Stimulated activated CD8-positive, alpha-beta memory T cell treated with anti-CD3 and anti-CD28 coated beads, Interleukin-12 subunit alpha, Interleukin-12 subunit beta, amount 100 ng/mL, for 24 hours (primary cell): ENCODE measurements around the gene PRUNE1.

Experiments
- DNase-seq: peaks from one replicate; pipeline ENCODE4 v3.0.0-alpha.2; 2020; ENCODE audit errors: extremely low read depth

The PRUNE1 gene

DNA sequence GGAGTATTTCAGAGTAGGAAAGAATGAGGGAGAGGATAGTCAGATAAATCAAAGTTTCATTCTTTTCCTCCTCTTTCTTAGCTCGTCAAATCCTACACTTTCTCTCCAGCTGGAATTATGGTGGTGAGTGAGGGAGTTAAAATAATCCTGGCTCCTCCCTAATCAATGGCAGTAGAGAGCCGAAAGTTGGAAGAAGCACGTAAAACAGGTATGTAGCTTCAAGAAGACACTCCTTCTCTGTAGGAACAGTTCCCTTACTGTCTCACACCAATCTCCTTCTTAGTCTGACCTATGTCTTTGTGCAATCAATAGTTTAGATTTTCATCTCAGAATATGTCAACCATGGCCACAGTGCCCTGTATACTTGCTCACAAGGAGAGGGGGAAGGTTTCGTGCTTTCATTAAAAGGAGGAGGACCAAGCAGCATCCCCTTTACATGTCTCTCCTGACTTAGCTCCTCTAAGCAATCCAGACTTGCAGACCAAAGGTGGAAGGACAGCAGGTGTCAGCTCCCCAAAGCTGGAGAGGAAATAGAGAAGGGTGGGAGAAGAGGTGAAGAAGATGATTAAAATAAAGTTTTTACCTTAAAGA is 2.4 kb upstream of the PRUNE1 start:
- DNase-seq: no peak

DNA sequence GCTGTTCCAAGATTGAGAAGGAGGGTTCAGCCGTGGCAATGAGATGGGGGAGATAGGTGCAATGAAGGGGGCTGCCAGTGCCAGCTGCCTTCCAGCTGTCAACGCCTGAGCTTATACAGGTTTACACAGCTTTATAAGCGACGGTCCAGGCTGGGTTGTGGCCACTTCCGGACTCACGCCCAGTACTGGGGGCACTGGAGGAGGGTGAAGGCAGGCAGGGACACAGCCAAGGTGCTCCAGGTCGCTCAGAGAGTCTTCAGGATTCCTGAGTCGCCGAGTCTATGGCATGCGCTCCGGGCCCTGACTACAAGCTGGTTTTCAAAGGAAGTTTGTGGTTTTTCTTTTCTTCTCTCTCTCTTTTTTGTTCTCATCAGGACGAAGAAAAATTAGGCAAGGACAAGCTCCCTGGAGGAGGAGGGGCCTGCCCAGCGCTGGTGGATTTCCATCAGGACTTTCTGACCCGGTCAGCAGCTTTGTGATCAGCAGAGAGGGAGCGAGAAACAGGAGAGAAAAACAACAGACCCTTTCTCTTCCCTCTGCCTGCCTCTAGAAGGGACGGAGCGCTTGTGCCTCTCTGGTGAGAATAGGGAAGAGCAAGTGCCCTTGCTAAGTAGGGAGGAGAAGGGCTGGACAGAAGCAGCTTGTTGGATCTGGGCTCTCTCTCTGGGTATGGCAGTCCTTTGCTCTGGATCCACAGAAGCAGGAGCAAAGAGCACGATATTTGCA is 1.8 kb upstream of the PRUNE1 start, which contains the start of gene MINDY1:
MINDY1 (minus strand) TSS at position 576 of the 726 bp plus-strand sequence. CDS start 4,285 bp downstream, outside the sequence.
- no peak for DNase-seq

DNA sequence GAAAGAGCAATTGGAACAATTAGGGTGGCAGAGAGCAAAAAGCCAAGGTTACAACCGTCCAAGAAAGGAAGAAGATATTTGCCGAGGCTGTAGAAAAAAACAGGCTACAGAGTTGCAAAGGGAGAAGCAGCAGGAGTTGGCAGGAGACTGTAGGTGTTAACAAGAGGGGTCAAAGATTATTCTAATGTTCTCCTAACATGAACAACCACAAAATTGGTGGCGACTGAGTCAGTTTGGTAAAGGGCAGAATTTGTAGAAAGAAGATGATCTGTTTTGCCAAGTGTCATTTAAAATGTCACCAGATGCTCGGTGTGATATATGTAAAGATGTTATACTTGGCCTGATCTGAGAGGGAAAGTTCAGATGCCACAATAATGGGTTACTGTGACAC is 401 bp upstream of the PRUNE1 start:
- DNase-seq: no peak

DNA sequence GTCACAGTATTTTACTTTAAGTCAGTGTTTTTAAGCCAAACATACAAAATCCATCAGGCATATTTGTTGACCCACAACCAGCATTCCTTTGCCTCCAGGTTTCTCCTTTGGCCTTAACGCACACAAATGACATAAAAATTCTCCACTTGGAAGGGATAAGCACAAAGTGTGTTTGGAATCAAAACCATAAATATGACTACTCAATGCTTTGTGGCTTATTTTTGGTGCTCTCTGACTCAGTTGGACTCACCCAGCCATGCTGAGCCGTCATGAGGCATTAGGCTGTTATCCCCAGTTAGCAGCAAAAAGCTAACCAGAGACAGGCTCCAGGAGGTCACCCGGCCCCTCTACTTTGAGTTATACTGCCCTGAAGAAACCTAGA is 948 bp downstream of the PRUNE1 start:
- no peak for DNase-seq

DNA sequence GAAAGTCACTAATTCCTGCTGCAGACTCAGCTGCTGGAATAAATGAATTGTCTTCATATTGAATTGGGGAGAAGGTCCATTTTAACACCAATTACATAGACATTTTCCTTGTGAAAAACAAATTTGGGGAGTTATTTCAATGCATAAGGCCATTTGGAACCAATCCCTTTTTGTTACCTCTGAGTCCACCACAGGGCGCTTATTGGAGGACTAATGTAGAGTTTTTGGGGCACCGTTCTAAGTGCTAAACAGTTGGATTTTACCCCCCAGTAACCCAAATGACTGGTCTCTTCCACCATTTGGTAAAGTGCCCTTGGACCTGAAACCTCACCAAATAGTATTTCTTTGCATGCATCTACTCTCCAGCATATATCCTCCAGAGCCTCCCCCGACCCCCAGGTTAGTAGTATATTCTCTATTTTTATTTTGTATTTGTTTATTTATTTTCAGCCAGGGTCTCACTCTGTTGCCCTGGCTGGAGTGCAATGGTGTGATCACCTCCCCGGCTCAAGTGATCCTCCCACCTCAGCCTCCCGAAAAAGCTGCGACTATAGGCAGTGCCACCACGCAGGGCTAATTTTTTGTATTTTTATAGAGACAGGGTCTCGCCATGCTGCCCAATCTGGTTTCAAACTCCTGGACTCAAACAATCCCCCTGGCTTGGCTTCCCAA is 1.6 kb downstream of the PRUNE1 start:
- no peak for DNase-seq

DNA sequence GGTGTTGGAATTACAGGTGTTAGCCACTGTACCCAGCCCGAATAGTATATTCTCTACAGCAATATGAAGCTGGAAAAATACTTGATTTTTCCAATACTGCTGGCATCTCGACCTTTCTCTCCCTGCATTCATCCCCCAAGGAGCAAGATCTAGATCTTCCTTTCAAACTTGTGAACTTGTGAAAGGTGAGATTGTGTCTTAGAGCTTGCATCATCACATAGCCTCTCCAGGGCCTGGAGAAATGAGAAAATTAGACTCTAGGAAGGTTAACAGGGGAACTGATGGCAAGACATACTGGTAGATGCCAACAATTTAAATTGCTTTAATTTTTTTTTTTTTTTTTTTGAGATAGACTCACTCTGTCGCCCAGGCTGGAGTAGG is 2.1 kb downstream of the PRUNE1 start:
- DNase-seq: no peak

DNA sequence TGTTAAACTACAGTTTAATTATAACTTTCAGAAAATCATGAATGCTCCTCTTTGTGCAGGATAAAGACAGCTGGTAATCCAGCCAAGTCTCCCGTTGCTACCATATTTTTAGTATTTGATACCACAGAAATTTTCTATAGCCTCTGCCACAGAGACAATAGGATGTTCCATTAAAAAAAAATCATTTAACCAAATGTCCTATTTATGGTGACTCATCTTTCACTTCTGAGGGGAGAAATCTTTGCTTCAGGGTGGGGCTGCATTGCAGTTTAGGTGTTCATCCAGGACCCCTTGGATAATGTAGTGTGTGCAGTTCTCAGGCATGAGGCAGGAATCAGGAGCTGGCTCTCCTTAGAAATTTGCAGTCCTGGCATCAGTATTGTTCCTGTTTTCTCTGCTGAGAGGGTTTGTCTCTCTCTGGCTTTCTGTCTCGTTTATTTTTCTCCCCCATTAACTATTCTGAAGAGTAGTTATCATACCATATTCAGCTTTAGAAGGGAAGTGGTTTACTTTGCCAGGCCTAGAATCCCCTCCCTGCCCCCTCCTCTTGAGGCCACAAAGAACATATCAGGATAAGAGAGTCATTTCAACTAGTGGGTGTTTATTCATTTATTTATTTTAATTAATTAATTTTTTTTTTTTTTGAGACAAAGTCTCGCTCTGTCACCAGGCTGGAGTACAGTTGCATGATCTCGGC is 3.1 kb downstream of the PRUNE1 start:
- DNase-seq: no peak

DNA sequence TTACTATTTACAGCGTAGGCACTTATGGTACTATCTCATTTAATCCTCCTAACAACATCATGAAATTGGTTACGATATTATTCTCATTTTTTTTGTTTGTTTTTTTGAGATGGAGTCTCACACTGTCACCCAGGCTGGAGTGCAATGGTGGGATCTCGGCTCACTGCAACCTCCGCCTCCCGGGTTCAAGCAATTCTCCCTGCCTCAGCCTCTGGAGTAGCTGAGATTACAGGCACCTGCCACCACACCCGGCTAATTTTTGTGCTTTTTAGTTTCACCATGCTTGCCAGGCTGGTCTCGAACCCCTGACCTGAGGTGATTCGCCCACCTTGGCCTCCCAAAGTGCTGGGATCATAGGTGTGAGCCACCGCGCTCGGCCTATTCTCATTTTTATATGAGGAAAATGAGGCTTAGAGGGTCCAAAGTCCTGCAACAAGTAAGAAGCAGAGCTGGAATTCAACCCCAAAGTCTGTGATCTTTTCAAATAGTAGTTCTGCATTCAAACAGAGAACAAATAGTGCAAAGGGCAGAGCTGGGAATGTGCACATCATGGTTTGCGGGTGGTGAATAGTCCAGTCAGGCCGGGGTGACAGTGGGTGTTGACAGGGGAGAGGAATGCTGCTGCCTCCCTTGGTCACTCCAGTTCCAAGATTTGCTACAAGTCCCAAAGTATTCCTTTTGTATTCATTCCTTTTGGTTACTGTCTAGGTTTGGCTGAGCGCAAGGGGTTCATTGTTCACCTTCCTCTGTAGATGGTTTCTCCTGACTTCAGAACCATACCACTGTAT is 4.6 kb downstream of the PRUNE1 start:
- DNase-seq: no peak

DNA sequence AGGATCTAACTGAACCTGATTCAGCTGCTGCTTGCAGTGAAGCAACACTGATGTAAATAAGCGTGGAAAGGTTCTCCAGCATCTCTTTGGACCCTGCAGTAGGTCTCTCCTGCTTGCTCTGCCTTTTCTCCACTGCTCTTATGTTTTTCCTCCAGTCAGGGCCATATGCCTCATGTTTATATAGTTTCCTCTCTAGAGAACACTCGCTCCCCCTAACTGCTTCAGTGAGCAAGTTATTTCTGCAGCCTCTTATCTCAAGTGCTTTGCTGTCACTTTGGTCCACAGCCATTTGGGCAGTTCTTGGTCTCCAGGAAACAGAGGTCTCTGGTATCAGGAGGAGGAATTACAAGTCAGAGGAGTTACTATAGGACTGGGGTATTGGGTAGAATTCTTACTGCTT is 5.3 kb downstream of the PRUNE1 start:
- no peak for DNase-seq

DNA sequence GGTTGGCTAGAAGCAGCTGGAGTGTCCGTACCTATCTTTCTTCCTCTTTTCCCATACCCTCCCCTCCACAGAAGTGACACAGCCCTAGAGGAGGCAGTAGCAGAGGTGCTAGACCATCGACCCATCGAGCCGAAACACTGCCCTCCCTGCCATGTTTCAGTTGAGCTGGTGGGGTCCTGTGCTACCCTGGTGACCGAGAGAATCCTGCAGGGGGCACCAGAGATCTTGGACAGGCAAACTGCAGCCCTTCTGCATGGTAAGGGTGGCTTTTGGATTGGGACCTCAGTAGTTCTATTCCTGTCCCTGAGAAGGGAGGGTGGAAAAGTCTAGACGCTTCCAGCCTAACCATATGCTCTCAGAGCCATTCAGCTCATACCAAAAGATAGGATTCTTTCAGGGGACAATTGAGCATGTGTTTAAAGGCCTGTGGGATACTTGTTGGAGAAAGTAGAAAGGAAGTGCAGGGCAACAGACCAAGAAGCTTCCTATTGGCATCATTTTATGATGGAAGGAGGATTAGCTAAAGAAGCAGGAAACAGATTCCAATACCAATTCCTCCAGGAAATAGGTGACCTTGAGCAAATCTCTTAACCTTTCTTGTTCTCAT is 16.4 kb downstream of the PRUNE1 start:
- peak; percentile 58 for DNase-seq

DNA sequence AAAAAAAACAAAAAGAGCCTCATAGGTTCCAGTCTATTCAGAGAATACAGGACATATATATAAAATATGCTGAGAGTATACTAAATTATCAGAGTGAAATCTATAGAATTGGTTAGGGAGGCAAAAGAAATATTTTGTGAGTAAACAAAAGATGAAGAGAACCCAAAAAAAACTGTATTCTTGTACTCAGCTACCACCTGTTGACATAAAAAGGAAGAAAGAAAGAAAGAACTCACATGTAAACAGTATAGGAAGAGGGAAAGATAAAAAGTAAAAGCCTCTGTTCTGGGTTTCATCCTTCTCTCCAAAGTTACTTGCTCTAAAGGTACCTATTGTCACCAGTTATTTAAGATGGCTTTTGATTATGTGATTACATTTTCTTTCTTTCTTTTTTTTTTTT is 18.2 kb downstream of the PRUNE1 start:
- DNase-seq: no peak

DNA sequence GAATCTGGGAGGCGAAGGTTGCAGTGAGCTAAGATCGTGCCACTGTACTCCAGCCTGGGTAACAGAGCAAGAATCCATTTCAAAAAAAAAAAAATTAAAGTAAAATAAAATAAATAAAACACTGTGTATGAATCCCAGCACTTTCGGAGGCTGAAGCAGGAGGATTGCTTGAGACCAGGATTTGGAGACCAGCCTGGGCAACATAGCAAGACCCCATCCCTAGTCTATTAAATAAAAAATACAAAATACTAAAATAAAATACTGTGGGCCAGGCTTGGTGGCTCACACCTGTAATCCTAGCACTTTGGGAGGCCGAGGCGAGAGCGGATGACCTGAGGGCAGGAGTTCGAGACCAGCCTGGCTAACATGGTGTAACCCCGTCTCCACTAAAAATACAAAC is 23.9 kb downstream of the PRUNE1 start:
- DNase-seq: no peak

DNA sequence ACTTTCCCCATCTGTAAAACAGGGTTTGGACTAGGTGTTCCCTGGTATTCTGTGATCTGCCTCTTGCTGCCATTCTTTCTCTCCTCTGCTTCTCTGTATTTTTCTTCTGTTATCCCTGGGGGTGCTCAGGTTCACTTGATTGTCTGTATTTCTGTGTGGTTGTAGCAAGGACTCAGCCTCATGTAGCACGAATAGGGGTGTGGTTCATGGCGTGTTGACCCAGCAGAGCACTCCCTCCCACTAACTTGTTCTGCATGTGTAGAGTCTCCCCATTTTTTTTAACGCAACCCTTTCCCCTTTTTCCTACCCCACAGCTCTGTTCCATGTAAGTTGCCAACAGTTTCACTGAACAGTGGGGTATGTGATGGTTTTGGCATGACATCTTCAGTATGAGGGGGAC is 26.9 kb downstream of the PRUNE1 start:
- DNase-seq: no peak

DNA sequence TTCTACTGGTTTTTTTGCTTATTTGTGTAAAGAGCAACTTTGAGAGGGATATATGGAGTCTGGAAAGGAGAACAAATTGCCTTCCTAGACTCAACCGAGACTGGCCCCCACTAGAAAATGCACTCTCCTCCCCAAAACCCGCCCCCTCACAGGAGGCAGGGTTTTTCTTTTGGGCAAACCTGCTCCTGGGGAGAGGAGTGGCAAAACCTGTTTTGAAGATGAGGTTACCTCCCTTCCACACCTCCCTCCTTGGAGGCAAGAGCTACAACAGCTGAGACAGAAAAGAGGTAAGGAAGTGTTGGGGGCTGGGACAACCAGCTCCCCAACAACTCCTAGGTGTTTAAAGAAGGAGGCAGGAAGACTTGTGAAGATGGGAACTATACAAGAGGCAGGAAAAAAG is 28.1 kb downstream of the PRUNE1 start, which contains the start of gene BNIPL:
BNIPL (plus strand) TSS at position 231 of the 400 bp plus-strand sequence; CDS start at position 371, 140 bp downstream.
- no peak for DNase-seq

DNA sequence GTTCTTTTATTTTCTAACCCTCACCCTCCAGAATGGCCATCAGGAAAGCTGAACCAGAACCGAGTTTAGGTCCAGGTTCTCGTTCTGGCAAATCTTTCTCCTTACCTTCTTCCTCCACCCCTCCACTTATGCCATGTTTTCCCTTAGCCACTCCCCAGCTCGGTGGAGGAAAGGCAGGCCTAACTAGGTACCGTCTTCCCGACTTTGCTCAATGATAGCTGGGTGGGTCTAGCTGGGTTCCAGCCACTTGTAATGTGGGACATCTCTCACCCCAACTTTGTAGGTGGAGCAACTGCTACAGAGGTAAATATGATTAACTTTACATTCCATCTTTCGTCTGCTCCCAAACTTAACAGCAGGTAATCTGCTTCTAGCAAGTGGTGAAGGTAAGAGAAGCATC is 28.8 kb downstream of the PRUNE1 start:
- no peak for DNase-seq

DNA sequence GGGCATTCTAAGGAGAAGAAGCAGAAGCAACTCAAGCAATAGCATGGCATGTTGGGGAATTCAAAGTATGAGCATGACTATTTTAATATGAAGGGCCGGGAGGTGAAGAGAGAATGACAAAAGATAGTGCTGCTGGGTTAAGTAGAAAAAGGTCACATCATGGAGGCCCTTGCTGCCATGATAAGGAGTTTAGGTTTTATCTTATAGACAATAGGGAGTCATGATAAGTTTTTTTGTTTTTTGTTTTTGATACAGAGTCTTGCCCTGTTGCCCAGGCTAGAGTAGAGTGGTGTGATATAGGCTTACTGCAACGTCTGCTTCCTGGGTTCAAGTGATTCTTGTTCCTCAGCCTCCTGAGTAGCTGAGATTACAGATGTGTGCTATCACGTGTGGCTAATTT is 31.3 kb downstream of the PRUNE1 start:
- no peak for DNase-seq

DNA sequence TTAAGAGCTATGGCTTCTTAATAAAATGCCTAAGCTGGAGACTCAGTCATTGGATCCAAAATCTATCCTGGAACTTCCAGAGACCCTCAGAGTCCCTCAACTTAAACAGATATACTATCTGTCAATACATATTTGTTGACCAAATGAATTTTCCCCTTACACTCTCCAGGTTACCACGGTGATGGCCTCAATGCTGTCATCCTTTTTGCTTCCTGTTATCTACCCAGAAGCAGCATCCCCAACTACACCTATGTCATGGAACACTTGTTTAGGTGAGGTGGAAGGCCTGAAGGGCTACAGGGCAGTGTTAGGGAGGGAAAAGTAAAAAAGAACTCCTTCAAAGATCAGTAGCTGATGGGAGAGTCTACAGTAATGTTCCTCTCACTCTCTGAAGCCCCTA is 34.9 kb downstream of the PRUNE1 start:
- no peak for DNase-seq

DNA sequence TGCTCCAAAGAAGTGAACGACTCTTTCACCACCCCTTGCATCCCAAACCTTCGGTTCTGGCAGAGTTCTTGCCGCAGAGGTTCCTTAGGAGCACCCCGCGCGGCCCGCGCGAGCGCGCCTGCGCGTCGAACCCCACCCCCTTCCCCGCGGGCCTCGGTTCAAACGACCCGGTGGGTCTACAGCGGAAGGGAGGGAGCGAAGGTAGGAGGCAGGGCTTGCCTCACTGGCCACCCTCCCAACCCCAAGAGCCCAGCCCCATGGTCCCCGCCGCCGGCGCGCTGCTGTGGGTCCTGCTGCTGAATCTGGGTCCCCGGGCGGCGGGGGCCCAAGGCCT is 39.3 kb downstream of the PRUNE1 start, which contains the start of gene C1orf56:
C1orf56 (plus strand) TSS at position 161 of the 334 bp plus-strand sequence; CDS start at position 258, 97 bp downstream.
- DNase-seq: no peak

DNA sequence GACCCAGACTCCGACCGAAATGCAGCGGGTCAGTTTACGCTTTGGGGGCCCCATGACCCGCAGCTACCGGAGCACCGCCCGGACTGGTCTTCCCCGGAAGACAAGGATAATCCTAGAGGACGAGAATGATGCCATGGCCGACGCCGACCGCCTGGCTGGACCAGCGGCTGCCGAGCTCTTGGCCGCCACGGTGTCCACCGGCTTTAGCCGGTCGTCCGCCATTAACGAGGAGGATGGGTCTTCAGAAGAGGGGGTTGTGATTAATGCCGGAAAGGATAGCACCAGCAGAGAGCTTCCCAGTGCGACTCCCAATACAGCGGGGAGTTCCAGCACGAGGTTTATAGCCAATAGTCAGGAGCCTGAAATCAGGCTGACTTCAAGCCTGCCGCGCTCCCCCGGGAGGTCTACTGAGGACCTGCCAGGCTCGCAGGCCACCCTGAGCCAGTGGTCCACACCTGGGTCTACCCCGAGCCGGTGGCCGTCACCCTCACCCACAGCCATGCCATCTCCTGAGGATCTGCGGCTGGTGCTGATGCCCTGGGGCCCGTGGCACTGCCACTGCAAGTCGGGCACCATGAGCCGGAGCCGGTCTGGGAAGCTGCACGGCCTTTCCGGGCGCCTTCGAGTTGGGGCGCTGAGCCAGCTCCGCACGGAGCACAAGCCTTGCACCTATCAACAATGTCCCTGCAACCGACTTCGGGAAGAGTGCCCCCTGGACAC is 39.8 kb downstream of the PRUNE1 start:
- DNase-seq: no peak

DNA sequence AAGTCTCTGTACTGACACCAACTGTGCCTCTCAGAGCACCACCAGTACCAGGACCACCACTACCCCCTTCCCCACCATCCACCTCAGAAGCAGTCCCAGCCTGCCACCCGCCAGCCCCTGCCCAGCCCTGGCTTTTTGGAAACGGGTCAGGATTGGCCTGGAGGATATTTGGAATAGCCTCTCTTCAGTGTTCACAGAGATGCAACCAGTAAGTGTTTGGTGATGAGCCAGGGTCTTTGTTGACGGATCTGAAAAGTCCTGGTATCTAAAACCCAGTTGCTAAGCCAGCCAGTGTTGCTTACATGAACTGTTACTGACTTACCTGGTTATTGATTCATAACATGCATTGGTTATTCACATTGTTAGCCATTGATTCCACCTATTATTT is 40.4 kb downstream of the PRUNE1 start:
- no peak for DNase-seq

DNA sequence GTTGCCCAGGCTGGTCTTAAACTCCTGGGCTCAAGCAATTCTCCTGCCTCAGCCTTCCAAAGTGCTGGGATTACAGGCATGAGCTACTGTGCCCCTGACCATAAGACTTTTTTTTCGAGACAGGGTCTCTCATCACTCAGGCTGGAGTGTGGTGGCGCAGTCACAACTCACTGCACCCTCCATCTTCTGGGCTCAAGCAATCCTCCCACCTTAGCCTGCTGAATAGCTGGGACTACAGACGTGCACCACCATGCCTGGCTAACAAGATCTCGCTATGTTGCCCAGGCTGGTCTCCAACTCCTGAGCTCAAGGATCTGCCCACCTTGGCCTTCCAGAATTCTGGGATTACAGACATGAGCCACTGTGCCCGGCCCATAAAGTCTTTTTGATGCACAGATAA is 41.2 kb downstream of the PRUNE1 start:
- DNase-seq: no peak
